GM20000 (cell line): Measurements from ENCODE around the gene TNC.

Experiments used
- DNase-seq: peaks from one replicate; pipeline ENCODE4 v3.0.0; 2012; ENCODE audit warnings: low spot score
- CTCF ChIP-seq: IDR thresholded peaks from 2 replicates; pipeline ENCODE4 v1.5.1; 2012; ENCODE audit warnings: mild to moderate bottlenecking, control low read depth; ENCODE audit errors: extremely low read depth, missing control alignments

TNC gene

GRCh38 chr9:115117999-115118878 is at the start of gene TNC:
TNC (minus strand) TSS chr9:115118157; CDS start chr9:115091018, 27,139 bp downstream.
- TF ChIP-seq CTCF: no peak
- DNase-seq: no peak

- DNase-seq: no peak
- no peak for TF ChIP-seq CTCF
Measured at GRCh38 chr9:115167175-115167574, 49.2 kb upstream of the TNC start.

- DNase-seq: no peak
- no peak for TF ChIP-seq CTCF
Measured at GRCh38 chr9:115165233-115165632, 47.3 kb upstream of the TNC start.

GRCh38 chr9:115164511-115164974 is 46.6 kb upstream of the TNC start:
- no peak for TF ChIP-seq CTCF
- no peak for DNase-seq

- TF ChIP-seq CTCF: no peak
- DNase-seq: no peak
Measured at GRCh38 chr9:115162946-115163345, 45.0 kb upstream of the TNC start.

GRCh38 chr9:115161446-115161845 is 43.5 kb upstream of the TNC start:
- no peak for DNase-seq
- no peak for TF ChIP-seq CTCF

GRCh38 chr9:115158661-115159481 is 40.9 kb upstream of the TNC start:
- TF ChIP-seq CTCF: no peak
- DNase-seq: no peak
